ENCODE results near the gene CAP1. TPM values are rescaled to one million over a fixed set of nuclear protein-coding genes. Genes with fewer than 3 reads are reported as not detected.

The CAP1 gene
- total and polyA plus RNA-seq, 10 of the 15 experiments (the other 5 are each of a cell fraction or from before 2014, with no cell fraction given): 360 to 500 (median 431) TPM

DNA sequence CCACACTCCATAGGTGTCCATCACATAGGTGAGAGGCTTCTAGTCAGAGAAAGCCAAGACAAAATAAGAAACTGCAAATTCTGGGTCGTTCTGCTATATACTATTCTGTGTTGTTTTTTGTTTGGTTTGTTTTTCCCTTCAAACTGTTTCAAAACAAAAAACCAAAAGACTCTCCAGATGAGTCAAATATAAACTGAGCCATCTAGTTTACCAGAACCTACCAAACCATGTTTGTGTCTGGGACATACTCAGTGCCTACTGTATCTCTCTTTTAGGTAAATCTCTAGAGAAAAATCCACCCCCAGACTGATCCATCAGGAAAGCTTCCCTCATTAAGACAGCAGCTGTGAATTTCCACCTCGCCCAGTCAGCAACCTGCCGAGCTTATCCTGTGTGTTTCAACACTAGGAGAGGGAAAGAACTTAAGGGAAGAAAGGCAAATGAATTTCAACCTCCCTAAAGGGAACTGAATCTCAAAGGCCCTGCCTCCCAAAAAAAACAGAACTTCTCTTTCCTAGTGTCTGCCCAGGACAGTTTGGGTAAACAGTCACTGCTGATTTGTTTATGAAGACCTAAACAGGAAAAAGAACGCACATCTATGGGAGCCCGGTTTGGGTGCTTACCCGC lies 39.4 kb downstream of the CAP1 start:
- TF ChIP-seq SUZ12 (IDR thresholded peaks at IDR 0.05; ENCODE audit: unreplicated experiment) (no peak), ZBED1 (IDR thresholded peaks at IDR 0.05; ENCODE audit: borderline replicate concordance) (no peak), BACH1 (IDR thresholded peaks at IDR 0.05; ENCODE audit: borderline replicate concordance) (no peak), ZZZ3 (IDR thresholded peaks at IDR 0.05; ENCODE audit: control insufficient read depth, insufficient read length, low read depth) (no peak), SMAD5 (IDR thresholded peaks at IDR 0.05; ENCODE audit: low read depth) (no peak), NFXL1 (IDR thresholded peaks at IDR 0.05; ENCODE audit: borderline replicate concordance) (no peak), SREBF1 (IDR thresholded peaks at IDR 0.05; ENCODE audit: low read length) (no peak), NRF1 (conservative IDR thresholded peaks at IDR 0.05; ENCODE audit: low read depth, low read length) (no peak), CEBPB (IDR thresholded peaks at IDR 0.05; ENCODE audit: borderline replicate concordance in 1 of 2, low read depth in 2 of 2, low read length in 2 of 2) (no peak), SREBF2 (IDR thresholded peaks at IDR 0.05; ENCODE audit: low read length) (no peak), MEF2B (IDR thresholded peaks at IDR 0.05; ENCODE audit: partially characterized antibody, poor library complexity, severe bottlenecking) (no peak), MTA3 (IDR thresholded peaks at IDR 0.05; ENCODE audit: borderline replicate concordance, low read length) (no peak)
- TF ChIP-seq, protein P1, sequence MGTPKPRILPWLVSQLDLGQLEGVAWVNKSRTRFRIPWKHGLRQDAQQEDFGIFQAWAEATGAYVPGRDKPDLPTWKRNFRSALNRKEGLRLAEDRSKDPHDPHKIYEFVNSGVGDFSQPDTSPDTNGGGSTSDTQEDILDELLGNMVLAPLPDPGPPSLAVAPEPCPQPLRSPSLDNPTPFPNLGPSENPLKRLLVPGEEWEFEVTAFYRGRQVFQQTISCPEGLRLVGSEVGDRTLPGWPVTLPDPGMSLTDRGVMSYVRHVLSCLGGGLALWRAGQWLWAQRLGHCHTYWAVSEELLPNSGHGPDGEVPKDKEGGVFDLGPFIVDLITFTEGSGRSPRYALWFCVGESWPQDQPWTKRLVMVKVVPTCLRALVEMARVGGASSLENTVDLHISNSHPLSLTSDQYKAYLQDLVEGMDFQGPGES (IDR thresholded peaks at IDR 0.05): no peak
- TF ChIP-seq, protein P2, sequence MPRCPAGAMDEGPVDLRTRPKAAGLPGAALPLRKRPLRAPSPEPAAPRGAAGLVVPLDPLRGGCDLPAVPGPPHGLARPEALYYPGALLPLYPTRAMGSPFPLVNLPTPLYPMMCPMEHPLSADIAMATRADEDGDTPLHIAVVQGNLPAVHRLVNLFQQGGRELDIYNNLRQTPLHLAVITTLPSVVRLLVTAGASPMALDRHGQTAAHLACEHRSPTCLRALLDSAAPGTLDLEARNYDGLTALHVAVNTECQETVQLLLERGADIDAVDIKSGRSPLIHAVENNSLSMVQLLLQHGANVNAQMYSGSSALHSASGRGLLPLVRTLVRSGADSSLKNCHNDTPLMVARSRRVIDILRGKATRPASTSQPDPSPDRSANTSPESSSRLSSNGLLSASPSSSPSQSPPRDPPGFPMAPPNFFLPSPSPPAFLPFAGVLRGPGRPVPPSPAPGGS (IDR thresholded peaks at IDR 0.05; ENCODE audit: borderline replicate concordance, insufficient read depth, low read depth, low read length, poor library complexity, severe bottlenecking): no peak
- TF ChIP-seq, protein P3, sequence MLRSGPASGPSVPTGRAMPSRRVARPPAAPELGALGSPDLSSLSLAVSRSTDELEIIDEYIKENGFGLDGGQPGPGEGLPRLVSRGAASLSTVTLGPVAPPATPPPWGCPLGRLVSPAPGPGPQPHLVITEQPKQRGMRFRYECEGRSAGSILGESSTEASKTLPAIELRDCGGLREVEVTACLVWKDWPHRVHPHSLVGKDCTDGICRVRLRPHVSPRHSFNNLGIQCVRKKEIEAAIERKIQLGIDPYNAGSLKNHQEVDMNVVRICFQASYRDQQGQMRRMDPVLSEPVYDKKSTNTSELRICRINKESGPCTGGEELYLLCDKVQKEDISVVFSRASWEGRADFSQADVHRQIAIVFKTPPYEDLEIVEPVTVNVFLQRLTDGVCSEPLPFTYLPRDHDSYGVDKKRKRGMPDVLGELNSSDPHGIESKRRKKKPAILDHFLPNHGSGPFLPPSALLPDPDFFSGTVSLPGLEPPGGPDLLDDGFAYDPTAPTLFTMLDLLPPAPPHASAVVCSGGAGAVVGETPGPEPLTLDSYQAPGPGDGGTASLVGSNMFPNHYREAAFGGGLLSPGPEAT (IDR thresholded peaks at IDR 0.05; ENCODE audit: low read depth): no peak
- Histone ChIP-seq H3K9me3 (replicated peaks; ENCODE audit: control insufficient read depth, insufficient read depth, low read length) (no peaks in the 10 kb centered on the region), H3K4me1 (ENCODE audit: control insufficient read depth, insufficient read depth, low read length) (no peaks in the 10 kb centered on the region), H3K36me3 (ENCODE audit: control insufficient read depth in 2 of 2, insufficient read depth in 2 of 2, low read length in 1 of 2) (peaks cover 0 to 15% of the 10 kb centered on the region in 2 experiments), H4K20me1 (ENCODE audit: control insufficient read depth, insufficient read depth) (no peaks in the 10 kb centered on the region), H3K4me3 (no peak overlapping the region), H3K27ac (ENCODE audit: control insufficient read depth, insufficient read depth) (no peak overlapping the region), H3K27me3 (replicated peaks in 1 of 2; ENCODE audit: control insufficient read depth in 2 of 2, insufficient read depth in 2 of 2, low read length in 1 of 2) (no peaks in the 10 kb centered on the region), H3K9ac (ENCODE audit: control insufficient read depth, insufficient read depth, low read length) (no peak overlapping the region), H2AFZ (ENCODE audit: control insufficient read depth, low read depth, low read length) (no peak overlapping the region), H3K79me2 (ENCODE audit: control insufficient read depth, insufficient read depth, low read length) (no peaks in the 10 kb centered on the region), H3K4me2 (ENCODE audit: control insufficient read depth, insufficient read depth) (no peak overlapping the region)
- ChIA-PET POLR2A (no interaction called here), CTCF (interaction anchor here (0.6 to 20.0 kb wide), 6 partner anchors 15 to 260 kb away, joined by 3 to 271 read pairs (median 12); no protein-coding TSS in a partner anchor), SMC1A (ENCODE audit: uncharacterized antibody, unreplicated experiment) (interaction anchor here (2.2 to 3.9 kb wide), 2 partner anchors 20 to 258 kb away, joined by 8 to 20 read pairs; no protein-coding TSS in a partner anchor), RAD21 (ENCODE audit: unreplicated experiment) (no interaction called here)
- in situ Hi-C loops (cut with MboI): loop anchor here (5.0 kb wide), 2 partner anchors 257 to 322 kb away; no protein-coding TSS in a partner anchor
- no peak for DNase-seq (ENCODE audit: low read depth, low spot score)
- no TSS peak for BruUV-seq (replicated peaks)
- no peak for ATAC-seq
- FAIRE-seq: no peak
- intact Hi-C loops (cut with micrococcal nuclease; ENCODE audit: unreplicated experiment): no loop called here
- WGBS (ENCODE audit: insufficient coverage, insufficient replicate concordance, low lambda C conversion rate, missing lambda C conversion rate): 21% methylated on average over 6 of the region's 6 CpGs
